DMS 273 treated with DMSO at 0.1 percent for 48 hours (cell line): ENCODE results near the gene CEACAM20.
A peak's percentile ranks its signal among the peaks of the same experiment; 100 is the strongest.
"Not testable (repeated sequence)": the region's sequence is repeated elsewhere in the genome, so short reads cannot be mapped to it uniquely, and the experiment has no call there.

Experiments
- DNase-seq: peaks from one replicate; lab custom pipeline; 2025; lab: John Stamatoyannopoulos, UW

Gene CEACAM20

GRCh38 chr19:44548736-44549135 lies 19.3 kb upstream of the CEACAM20 start:
- DNase-seq, result no peak

GRCh38 chr19:44544031-44544430 lies 14.6 kb upstream of the CEACAM20 start:
- DNase-seq, result no peak

GRCh38 chr19:44542671-44543070 lies 13.2 kb upstream of the CEACAM20 start:
- no peak for DNase-seq

- DNase-seq, result no peak
Measured at GRCh38 chr19:44540736-44541135, 11.3 kb upstream of the CEACAM20 start.

- no peak for DNase-seq
Measured at GRCh38 chr19:44539991-44540390, 10.5 kb upstream of the CEACAM20 start.

GRCh38 chr19:44539236-44539826 lies 9.9 kb upstream of the CEACAM20 start:
- no peak for DNase-seq

- DNase-seq, result not testable (repeated sequence)
Measured at GRCh38 chr19:44535361-44535760, 5.9 kb upstream of the CEACAM20 start.

- DNase-seq, result no peak
Measured at GRCh38 chr19:44532819-44533218, 3.3 kb upstream of the CEACAM20 start.

GRCh38 chr19:44530777-44531176 lies 1.3 kb upstream of the CEACAM20 start:
- no peak for DNase-seq

GRCh38 chr19:44527554-44527953 lies 1.9 kb downstream of the CEACAM20 start:
- DNase-seq, result no peak

- DNase-seq, result no peak
Measured at GRCh38 chr19:44525721-44526430, 3.6 kb downstream of the CEACAM20 start.

GRCh38 chr19:44521370-44521769 lies 8.1 kb downstream of the CEACAM20 start:
- DNase-seq, result no peak

- no peak for DNase-seq
Measured at GRCh38 chr19:44517146-44517545, 12.3 kb downstream of the CEACAM20 start.

GRCh38 chr19:44515907-44516306 lies 13.6 kb downstream of the CEACAM20 start:
- DNase-seq, result no peak

GRCh38 chr19:44515031-44515430 lies 14.4 kb downstream of the CEACAM20 start:
- DNase-seq, result no peak

GRCh38 chr19:44512326-44513298 lies 16.9 kb downstream of the CEACAM20 start:
- DNase-seq, result no peak

GRCh38 chr19:44509478-44509877 lies 20.0 kb downstream of the CEACAM20 start:
- no peak for DNase-seq

- peak; percentile 87 for DNase-seq
Measured at GRCh38 chr19:44499962-44500949, 29.2 kb downstream of the CEACAM20 start, which contains the start of gene ZNF180. ZNF180 (minus strand) TSS chr19:44500522; CDS start chr19:44497334, 3,188 bp downstream.

GRCh38 chr19:44499559-44499958 lies 29.9 kb downstream of the CEACAM20 start:
- no peak for DNase-seq

- DNase-seq, result no peak
Measured at GRCh38 chr19:44498988-44499387, 30.5 kb downstream of the CEACAM20 start.

GRCh38 chr19:44496711-44497110 lies 32.8 kb downstream of the CEACAM20 start:
- DNase-seq, result no peak
